GM20000 (cell line): Measurements from ENCODE around the gene KIF1B.
A peak's percentile ranks its signal among the peaks of the same experiment; 100 is the strongest.

Experiments used
- DNase-seq: peaks from one replicate; pipeline ENCODE4 v3.0.0; 2012; ENCODE audit warnings: low spot score
- TF ChIP-seq, protein P1 (sequence below): IDR thresholded peaks from 2 replicates; pipeline ENCODE4 v1.5.1; 2012; ENCODE audit warnings: mild to moderate bottlenecking, control low read depth; ENCODE audit errors: extremely low read depth, missing control alignments

KIF1B gene

DNA sequence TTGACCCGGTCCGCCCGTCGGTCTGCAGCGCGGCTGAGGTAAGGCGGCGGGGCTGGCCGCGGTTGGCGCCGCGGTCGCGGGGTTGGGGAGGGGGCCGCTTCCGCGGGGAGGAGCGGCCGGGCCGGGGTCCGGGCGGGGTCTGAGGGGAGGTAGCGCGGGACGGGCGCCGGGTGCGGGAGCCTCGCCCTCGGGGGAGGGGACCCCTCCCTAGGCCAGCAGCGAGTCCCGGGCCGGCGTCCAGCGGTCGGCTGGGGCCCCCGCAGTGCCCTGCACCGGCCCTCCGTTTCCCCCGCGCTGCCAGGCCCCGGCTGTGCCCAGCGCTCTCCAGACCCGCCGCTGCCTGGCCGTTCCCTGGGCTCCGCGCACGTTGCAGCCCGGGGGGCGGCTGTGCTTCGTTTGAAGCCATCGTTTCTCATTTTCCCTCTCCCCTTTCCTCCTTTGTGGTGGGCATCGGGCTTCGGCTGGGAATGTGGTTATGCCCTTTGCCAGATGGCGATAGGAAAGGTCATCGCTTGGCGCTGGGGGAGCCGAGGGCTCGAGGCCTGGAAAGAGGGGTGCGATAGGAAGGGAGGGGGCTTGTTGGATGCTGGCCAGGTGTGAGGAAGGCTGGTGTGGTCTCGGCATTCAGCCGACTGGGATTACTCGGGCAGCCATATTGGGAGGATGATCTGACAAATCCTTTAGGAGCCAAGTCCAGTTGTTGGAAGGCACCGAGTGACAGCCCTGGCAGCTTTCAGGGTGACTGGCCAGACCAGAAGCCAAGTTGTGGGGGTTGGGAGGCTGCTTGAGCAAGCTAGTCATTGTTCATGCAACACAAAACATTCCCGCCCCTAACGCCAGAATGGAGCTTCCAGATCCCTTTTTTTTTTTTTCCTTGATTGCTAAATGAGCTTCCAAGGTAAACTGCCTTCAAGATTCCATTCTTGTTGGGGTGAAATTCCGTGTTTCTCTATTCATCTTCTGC, 753 bp downstream of the KIF1B start:
- DNase-seq: peak; percentile 60
- TF ChIP-seq, protein P1, sequence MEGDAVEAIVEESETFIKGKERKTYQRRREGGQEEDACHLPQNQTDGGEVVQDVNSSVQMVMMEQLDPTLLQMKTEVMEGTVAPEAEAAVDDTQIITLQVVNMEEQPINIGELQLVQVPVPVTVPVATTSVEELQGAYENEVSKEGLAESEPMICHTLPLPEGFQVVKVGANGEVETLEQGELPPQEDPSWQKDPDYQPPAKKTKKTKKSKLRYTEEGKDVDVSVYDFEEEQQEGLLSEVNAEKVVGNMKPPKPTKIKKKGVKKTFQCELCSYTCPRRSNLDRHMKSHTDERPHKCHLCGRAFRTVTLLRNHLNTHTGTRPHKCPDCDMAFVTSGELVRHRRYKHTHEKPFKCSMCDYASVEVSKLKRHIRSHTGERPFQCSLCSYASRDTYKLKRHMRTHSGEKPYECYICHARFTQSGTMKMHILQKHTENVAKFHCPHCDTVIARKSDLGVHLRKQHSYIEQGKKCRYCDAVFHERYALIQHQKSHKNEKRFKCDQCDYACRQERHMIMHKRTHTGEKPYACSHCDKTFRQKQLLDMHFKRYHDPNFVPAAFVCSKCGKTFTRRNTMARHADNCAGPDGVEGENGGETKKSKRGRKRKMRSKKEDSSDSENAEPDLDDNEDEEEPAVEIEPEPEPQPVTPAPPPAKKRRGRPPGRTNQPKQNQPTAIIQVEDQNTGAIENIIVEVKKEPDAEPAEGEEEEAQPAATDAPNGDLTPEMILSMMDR: no peak

DNA sequence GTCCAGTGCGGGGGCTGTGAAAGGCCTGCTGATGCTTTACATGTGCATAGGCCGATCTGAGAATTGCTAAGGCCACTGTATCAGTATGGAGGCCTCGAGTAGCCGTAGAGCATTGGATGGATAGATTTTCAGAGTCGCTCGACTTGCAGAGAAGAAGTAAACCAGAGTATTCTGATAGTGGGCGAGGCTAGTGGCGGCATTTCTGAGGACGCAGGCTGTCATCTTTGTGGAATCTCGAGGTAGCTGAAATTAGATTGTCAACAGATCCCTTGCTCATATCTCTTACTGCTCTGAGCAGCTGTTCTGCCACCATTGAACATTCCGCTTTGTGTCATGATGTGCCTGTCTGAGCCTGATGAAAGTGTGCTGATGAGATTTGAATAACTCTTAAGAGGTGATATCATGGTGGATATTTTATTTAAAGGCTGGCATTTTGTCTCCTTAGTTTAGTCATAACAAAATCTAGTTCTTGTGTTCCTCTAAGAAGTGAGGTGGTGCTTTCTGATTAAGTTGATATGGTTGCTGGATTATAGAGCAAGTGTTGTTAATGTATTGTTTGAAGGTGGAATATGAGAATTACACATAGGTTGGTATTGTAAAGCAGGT, 1.5 kb downstream of the KIF1B start:
- no peak for DNase-seq
- TF ChIP-seq, protein P1: no peak

DNA sequence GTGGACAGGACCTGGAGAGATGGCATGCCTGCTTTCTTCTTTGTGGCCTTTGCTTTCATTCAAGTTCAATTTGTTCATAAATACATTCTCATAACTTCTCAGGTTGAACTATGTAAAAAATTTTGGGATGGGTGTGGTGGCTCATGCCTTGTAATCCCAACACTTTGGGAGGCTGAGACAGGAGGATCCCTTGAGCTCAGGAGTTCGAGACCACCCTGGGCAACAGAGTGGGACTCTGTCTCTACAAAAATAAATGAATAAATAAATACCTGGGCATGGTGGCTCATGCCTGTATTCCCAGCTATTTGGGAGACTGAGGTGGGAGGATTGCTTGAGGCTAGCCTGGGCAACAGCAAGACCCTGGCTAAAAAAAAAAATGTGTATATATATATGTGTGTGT, 2.1 kb downstream of the KIF1B start:
- TF ChIP-seq, protein P1: no peak
- no peak for DNase-seq

DNA sequence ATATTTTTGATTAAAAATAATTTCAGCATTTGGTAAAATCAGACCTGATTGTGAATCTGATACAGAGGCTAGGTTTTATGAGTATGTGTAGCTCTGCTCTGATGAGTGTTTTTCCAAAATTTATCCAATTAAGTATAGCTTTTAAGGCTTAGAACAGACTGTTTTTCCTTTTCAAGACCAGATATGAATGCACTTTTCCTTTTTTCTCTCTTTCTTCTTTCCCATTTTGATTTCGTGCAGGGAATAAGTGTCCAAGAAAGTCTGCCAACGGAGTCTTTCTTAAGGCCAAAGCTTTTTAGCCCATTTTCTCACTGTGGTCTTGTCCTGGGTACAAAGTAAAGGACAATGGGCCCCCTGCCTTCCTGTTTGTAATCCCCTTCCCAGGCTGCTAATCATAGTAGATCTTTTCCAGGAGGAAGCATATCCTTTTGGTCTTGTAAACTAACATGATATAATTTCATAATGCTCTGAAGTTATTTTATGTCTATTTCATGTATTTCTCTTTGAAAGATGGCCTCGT, 2.9 kb downstream of the KIF1B start:
- DNase-seq: no peak
- TF ChIP-seq, protein P1: no peak

DNA sequence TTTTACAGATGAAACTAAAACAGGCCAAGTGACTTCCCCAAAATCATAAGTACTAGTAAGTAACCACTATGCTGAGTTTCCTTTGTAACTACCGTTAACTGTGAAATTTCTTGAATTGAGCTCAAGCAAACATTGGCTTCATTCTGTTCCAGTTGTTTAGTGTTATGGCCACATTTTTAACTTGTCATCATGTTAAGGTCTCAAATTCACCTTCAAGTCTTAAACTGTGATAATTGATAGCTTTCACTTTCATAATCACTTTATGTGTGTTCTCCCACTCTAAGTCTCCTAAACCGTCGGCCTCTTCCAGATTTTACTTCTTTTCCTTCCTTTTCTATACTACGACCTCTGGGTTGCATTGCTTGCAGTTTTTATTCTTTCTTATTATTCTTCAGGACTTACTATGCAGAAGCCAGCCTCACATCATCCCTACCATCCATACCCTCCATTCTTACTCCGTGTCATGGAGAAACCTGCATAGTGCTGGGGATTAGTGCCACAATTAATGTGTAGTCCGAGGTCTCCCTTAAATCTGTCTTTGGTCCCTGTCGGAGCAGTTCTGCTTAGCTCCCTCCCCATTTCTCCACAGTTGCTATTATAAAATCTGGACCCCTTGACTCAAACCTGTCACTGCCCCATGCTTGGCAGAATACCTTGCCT, 5.8 kb downstream of the KIF1B start:
- TF ChIP-seq, protein P1: no peak
- peak; percentile 18 for DNase-seq

DNA sequence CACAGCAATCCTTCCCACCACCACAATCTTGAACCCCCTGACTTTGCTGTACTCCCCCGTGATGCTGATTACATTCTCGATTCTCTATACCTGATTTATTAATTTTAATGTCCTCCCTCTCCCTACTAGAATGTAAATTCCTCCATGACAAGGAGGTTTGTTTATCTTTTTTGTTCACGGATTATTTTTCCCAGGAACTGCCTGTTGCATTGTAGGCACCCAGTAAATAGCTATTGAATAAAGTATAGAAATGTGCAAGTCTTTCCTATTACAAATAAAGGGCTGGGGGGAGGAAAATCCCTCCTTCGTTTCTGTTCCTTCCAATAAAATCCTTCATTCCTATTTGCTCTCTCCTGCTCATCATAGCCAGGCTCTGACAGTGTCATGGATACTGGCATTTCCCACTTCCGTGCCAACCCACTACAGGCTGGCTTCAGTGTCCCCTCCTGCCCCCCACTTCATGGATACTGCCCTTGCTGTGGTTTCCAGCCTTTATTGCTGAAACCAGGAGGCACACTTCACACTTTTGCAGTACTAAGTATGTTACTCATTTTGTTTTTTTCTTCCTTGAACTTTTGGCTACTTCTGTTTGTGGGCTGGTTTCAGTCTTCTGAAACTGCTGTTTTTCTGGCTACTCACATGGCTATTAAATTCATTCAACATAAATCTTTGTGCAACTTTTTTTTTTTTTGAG, 7.5 kb downstream of the KIF1B start:
- DNase-seq: no peak
- TF ChIP-seq, protein P1: no peak
